ENCODE measurements around the gene LINC00237. TPM values are rescaled to one million over a fixed set of nuclear protein-coding genes. Genes with fewer than 3 reads are reported as not detected.

The LINC00237 gene
- total RNA-seq, 1 donor from 2014 or later, result not detected

- Mint-ChIP-seq H3K9me3 (ENCODE audit: unreplicated experiment) (no peaks in the 10 kb centered on the region), H3K36me3 (ENCODE audit: low read depth, unreplicated experiment) (no peaks in the 10 kb centered on the region), H3K4me3 (ENCODE audit: unreplicated experiment) (no peak overlapping the region), H3K27me3 (ENCODE audit: unreplicated experiment) (no peaks in the 10 kb centered on the region), H3K4me1 (ENCODE audit: unreplicated experiment) (no peaks in the 10 kb centered on the region), H3K27ac (ENCODE audit: unreplicated experiment) (no peak overlapping the region)
- no peak for DNase-seq (ENCODE audit: low spot score)
- TF ChIP-seq, protein P1, sequence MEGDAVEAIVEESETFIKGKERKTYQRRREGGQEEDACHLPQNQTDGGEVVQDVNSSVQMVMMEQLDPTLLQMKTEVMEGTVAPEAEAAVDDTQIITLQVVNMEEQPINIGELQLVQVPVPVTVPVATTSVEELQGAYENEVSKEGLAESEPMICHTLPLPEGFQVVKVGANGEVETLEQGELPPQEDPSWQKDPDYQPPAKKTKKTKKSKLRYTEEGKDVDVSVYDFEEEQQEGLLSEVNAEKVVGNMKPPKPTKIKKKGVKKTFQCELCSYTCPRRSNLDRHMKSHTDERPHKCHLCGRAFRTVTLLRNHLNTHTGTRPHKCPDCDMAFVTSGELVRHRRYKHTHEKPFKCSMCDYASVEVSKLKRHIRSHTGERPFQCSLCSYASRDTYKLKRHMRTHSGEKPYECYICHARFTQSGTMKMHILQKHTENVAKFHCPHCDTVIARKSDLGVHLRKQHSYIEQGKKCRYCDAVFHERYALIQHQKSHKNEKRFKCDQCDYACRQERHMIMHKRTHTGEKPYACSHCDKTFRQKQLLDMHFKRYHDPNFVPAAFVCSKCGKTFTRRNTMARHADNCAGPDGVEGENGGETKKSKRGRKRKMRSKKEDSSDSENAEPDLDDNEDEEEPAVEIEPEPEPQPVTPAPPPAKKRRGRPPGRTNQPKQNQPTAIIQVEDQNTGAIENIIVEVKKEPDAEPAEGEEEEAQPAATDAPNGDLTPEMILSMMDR (IDR thresholded peaks at IDR 0.05; ENCODE audit: unreplicated experiment), result no peak
Observed at GRCh38 chr20:21147593-21147992, 41.4 kb upstream of the LINC00237 start.

DNA sequence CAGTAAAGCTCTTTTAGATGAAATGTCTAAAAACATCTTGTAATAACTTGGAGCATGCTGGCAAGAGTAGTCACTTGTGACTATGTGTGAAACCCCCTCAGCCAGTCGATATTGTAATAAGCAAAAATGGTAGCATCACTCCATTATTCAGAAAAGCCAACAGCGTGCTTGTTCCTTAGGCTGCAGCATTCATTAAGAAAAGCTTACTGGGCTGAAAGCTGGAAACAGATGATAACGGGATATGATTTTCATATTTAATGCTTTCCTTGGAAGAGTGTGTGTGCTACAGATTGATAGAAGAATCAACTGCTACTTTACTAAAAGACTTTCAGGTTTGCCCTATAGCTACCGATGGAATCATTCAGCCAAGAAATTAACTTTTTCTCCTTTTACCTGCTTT lies 40.1 kb upstream of the LINC00237 start:
- no peaks in the 10 kb centered on the region for H3K4me1 Mint-ChIP-seq (ENCODE audit: unreplicated experiment)

GRCh38 chr20:21145424-21145823 lies 39.3 kb upstream of the LINC00237 start:
- no peak overlapping the region for H3K27ac Mint-ChIP-seq (ENCODE audit: unreplicated experiment)
- DNase-seq (ENCODE audit: low spot score), result no peak
- H3K36me3 Mint-ChIP-seq (ENCODE audit: low read depth, unreplicated experiment), result no peaks in the 10 kb centered on the region
- no peaks in the 10 kb centered on the region for H3K9me3 Mint-ChIP-seq (ENCODE audit: unreplicated experiment)
- TF ChIP-seq, protein P1 (IDR thresholded peaks at IDR 0.05; ENCODE audit: unreplicated experiment), result no peak
- no peaks in the 10 kb centered on the region for H3K4me1 Mint-ChIP-seq (ENCODE audit: unreplicated experiment)
- H3K4me3 Mint-ChIP-seq (ENCODE audit: unreplicated experiment), result no peak overlapping the region
- no peaks in the 10 kb centered on the region for H3K27me3 Mint-ChIP-seq (ENCODE audit: unreplicated experiment)

More for the DNA sequence above, 40.1 kb upstream of the LINC00237 start:
- Mint-ChIP-seq H3K4me3 (ENCODE audit: unreplicated experiment) (no peak overlapping the region), H3K9me3 (ENCODE audit: unreplicated experiment) (no peaks in the 10 kb centered on the region), H3K27ac (ENCODE audit: unreplicated experiment) (no peak overlapping the region), H3K27me3 (ENCODE audit: unreplicated experiment) (no peaks in the 10 kb centered on the region), H3K36me3 (ENCODE audit: low read depth, unreplicated experiment) (no peaks in the 10 kb centered on the region)
- no peak for DNase-seq (ENCODE audit: low spot score)
- TF ChIP-seq, protein P1 (IDR thresholded peaks at IDR 0.05; ENCODE audit: unreplicated experiment), result no peak

DNA sequence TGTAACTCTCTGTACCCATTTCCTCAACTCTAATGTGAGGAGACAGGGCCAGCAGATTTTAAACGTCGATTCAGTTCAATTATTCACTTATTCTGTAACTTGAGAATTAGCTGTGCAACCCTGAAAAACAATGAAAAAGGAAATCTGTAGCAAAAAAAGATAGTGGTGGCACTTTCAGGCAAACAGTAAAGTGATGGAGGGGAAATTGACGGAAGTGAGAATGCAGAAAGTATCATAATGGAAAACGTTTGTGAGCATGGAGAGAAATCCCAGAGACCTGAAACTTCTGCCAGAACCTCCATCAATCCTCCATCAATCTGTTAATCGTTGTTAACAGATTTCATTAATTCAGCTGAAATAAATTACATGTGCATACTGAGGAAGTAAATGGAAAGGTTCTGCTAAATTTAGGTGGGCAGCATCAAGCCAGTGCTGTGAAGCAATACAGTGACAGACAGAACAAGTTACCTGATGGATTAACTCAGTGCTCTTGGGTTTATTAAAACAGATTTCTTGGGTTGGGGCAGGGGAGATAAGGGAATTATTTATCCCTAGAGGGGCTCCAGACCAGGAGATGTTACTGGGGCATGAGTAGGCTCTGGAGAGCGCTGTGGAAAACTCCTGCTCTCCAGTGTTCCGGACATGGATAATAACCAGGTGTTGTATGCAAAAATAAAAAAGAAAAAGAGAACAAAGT lies 37.2 kb upstream of the LINC00237 start:
- Mint-ChIP-seq H3K4me1 (ENCODE audit: unreplicated experiment) (no peaks in the 10 kb centered on the region), H3K4me3 (ENCODE audit: unreplicated experiment) (no peak overlapping the region), H3K9me3 (ENCODE audit: unreplicated experiment) (no peaks in the 10 kb centered on the region), H3K36me3 (ENCODE audit: low read depth, unreplicated experiment) (no peaks in the 10 kb centered on the region), H3K27ac (ENCODE audit: unreplicated experiment) (no peak overlapping the region), H3K27me3 (ENCODE audit: unreplicated experiment) (no peaks in the 10 kb centered on the region)
- no peak for DNase-seq (ENCODE audit: low spot score)
- TF ChIP-seq, protein P1 (IDR thresholded peaks at IDR 0.05; ENCODE audit: unreplicated experiment), result no peak

DNA sequence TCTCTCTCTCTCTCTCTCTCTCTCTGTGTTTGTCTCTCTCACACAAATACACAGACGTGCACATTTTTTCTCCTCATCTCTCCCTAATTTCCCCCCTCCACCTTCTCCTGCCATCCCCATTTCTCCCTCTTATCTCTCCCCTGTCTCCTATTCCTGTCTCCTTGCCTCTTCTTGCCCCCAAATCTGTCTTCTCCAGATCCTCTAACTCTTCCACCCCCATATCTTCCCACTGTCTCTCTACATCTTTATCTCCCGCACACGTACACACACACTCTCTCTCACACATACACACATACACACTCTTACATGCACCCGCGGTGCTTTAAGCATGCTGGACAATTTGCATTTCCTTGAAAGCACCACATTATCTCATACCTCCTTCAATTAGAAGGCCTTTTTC lies 35.7 kb upstream of the LINC00237 start:
- H3K4me1 Mint-ChIP-seq (ENCODE audit: unreplicated experiment), result no peaks in the 10 kb centered on the region
- no peak overlapping the region for H3K27ac Mint-ChIP-seq (ENCODE audit: unreplicated experiment)
- H3K27me3 Mint-ChIP-seq (ENCODE audit: unreplicated experiment), result no peaks in the 10 kb centered on the region
- no peaks in the 10 kb centered on the region for H3K9me3 Mint-ChIP-seq (ENCODE audit: unreplicated experiment)
- H3K36me3 Mint-ChIP-seq (ENCODE audit: low read depth, unreplicated experiment), result no peaks in the 10 kb centered on the region
- DNase-seq (ENCODE audit: low spot score), result no peak
- H3K4me3 Mint-ChIP-seq (ENCODE audit: unreplicated experiment), result no peak overlapping the region
- TF ChIP-seq, protein P1 (IDR thresholded peaks at IDR 0.05; ENCODE audit: unreplicated experiment), result no peak

Measured in endothelial cell (in vitro differentiated cells).